Keratinocyte (primary cell): Measurements from ENCODE around the gene MAP3K6.

Experiments
- CTCF ChIP-seq, 3 experiments: IDR thresholded peaks in 1 of 3; conservative IDR thresholded peaks in 1 of 3; optimal IDR thresholded peaks in 1 of 3; 2 replicates in 2 of 3; 3 replicates in 1 of 3; pipeline versions ENCODE3 to v1.5.1; 2011; ENCODE audit warnings: low read length in 3 of 3, mild to moderate bottlenecking in 3 of 3, moderate library complexity in 2 of 3, control low read depth in 1 of 3, inconsistent platforms in 1 of 3; ENCODE audit not compliant: insufficient read depth in 2 of 3; ENCODE audit errors: extremely low read depth in 1 of 3
- EZH2 ChIP-seq: IDR thresholded peaks from one replicate; pipeline ENCODE4 v1.6.1; 2012; ENCODE audit warnings: inconsistent platforms, mild to moderate bottlenecking, low read length, moderate library complexity

- no peak for TF ChIP-seq CTCF (optimal IDR thresholded peaks at IDR 0.05 in 1 of 3, IDR thresholded peaks at IDR 0.05 in 1 of 3, conservative IDR thresholded peaks at IDR 0.05 in 1 of 3; ENCODE audit: extremely low read depth in 1 of 3, insufficient read depth in 2 of 3, low read length in 3 of 3)
- TF ChIP-seq EZH2: no peak
Measured at GRCh38 chr1:27351541-27352107, 15.1 kb downstream of the MAP3K6 start.
